Measurements from ENCODE around the gene DGKA.
"Not testable (repeated sequence)": the region's sequence is repeated elsewhere in the genome, so short reads cannot be mapped to it uniquely, and the experiment has no call there.

The DGKA gene

DNA sequence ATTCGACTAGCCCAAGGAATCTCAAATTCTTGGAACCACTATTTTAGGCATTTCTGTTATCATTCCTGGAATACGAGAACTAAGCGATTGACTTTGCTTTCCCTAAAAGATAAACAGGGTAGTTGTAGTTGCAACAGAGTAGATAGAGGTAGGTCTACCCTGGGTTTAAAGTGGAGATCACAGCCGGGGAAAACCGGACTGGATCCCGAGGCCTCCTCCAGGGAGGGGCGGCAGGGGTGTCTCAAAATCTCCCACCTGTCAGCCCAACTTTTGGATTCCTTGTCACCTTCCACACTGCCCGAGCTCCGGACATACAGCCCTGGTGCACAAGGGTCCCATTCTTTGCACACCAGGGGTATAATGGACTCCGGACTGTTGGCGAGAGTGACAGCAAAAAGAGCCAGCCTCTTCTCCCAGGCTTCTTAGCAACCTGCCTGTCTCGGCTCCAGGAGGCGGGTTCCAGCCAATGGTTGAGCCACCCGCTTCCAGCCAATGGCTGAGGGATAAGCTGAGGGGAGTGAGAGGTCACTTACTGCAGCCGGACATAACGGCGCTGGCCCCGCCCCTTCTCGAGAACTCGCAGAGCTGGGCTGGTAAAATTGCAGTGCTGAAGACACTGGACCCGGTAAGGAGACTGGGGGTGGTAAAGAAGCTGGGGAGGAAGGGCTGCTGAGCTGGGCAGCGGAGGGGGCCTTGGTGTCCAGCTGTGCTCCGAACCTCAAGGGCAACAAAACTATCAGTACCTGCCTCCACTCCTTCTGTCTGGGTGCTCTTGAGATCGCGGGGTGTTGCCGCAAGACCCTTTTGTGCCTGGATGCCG is 66.0 kb downstream of the DGKA start, which contains the start of gene SUOX:
SUOX (plus strand) TSS at position 562 of the 820 bp plus-strand sequence. CDS start 4,946 bp downstream, outside the sequence.
- in situ Hi-C loops (cut with MboI; ENCODE audit: low sequenced_read_pairs) = no loop called here

DNA sequence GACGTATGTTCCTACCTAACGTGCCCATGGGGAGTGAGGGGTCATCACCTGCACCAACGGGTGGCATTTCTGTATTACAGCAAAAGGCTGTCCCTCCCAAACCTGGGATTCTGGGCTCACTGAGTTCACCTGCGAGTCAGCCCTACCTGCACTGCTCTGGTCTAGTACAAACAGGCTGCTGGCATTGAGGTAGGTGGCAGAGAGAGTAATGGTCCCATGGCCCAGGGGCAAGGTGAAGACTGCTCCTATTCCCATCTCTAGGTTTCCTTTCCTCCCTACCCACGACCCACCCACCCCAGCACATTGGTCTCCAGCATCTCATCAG is 66.5 kb downstream of the DGKA start:
- in situ Hi-C loops (cut with MboI; ENCODE audit: low sequenced_read_pairs) = no loop called here

DNA sequence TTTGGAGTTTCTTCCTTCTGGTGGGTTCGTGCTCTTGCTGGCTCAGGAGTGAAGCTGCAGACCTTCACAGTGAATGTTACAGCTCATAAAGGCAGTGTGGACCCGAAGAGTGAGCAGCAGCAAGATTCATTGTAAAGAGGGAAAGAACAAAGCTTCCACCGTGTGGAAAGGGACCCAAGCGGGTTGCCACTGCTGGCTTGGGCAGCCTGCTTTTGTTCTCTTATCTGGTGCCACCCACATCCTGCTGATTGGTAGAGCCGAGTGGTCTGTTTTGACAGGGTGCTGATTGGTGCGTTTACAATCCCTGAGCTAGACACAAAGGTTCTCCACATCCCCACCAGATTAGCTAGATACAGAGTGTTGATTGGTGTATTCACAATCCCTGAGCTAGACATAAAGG is 68.6 kb downstream of the DGKA start:
- in situ Hi-C loops (cut with MboI; ENCODE audit: low sequenced_read_pairs) = not testable (repeated sequence)

DNA sequence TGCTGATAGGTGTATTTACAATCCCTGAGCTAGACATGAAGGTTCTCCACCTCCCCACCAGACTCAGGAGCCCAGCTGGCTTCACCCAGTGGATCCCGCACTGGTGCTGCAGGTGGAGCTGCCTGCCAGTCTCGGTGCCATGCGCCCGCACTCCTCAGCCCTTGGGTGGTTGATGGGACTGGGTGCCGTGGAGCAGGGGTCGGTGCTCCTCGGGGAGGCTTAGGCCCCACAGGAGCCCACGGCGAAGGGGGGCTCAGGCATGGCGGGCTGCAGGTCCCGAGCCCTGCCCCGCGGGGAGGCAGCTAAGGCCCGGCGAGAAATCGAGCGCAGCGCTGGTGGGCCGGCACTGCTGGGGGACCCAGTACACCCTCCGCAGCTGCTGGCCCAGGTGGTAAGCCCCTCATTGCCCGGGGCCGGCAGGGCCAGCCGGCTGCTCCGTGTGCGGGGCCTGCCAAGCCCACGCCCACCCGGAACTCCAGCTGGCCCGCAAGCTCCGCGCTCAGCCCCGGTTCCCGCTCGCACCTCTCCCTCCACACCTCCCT is 69.1 kb downstream of the DGKA start:
- in situ Hi-C loops (cut with MboI; ENCODE audit: low sequenced_read_pairs) = not testable (repeated sequence)

DNA sequence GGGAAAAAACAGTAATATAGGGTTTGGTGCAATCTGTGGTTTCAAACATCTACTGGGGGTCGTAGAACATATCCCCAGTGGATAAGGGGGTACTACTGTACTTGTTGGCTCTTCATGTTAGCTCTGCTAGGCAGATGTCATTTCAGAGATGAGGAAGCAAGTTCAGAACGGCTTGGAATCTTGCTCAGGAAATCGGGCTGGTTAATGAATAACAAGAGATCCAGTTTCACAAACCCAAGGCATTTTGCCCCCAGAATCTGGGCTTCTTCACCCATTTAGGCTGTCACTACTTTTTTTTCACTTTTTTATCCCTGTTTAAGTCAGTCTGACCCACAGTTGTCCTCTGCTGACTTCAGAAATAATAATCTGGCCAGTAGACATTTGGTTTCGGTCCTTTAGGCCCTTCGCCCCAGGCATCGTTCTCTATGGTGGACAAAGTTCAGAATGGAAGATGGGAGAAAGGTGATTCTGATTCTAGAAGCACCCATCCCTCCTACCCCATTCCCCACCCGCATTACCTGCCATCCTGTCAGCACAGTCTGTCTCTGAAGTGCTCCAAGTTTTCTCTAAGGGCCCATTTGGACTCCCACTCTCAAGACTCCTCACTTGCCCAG is 70.6 kb downstream of the DGKA start:
- in situ Hi-C loops (cut with MboI; ENCODE audit: low sequenced_read_pairs) = no loop called here

DNA sequence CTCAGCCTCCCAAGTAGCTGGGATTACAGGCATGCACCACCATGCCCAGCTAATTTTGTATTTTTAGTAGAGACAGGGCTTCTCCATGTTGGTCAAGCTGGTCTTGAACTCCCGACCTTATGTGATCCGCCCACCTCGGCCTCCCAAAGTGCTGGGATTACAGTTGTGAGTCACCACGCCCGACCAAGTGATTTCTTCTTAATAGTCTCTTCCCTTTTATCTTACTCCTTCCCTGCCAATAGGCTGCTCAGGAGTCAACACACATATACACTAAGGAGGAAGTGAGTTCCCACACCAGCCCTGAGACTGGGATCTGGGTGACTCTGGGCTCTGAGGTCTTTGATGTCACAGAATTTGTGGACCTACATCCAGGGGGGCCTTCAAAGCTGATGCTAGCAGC is 72.4 kb downstream of the DGKA start:
- in situ Hi-C loops (cut with MboI; ENCODE audit: low sequenced_read_pairs) = not testable (repeated sequence)

Measured in HL-60/S4 (cell line).